ENCODE measurements around the gene SIX1. TPM values are rescaled to one million over a fixed set of nuclear protein-coding genes. Genes with fewer than 3 reads are reported as not detected.
A peak's percentile ranks its signal among the peaks of the same experiment; 100 is the strongest.

The SIX1 gene
- total RNA-seq, 2 donors from 2014 or later: not detected

DNA sequence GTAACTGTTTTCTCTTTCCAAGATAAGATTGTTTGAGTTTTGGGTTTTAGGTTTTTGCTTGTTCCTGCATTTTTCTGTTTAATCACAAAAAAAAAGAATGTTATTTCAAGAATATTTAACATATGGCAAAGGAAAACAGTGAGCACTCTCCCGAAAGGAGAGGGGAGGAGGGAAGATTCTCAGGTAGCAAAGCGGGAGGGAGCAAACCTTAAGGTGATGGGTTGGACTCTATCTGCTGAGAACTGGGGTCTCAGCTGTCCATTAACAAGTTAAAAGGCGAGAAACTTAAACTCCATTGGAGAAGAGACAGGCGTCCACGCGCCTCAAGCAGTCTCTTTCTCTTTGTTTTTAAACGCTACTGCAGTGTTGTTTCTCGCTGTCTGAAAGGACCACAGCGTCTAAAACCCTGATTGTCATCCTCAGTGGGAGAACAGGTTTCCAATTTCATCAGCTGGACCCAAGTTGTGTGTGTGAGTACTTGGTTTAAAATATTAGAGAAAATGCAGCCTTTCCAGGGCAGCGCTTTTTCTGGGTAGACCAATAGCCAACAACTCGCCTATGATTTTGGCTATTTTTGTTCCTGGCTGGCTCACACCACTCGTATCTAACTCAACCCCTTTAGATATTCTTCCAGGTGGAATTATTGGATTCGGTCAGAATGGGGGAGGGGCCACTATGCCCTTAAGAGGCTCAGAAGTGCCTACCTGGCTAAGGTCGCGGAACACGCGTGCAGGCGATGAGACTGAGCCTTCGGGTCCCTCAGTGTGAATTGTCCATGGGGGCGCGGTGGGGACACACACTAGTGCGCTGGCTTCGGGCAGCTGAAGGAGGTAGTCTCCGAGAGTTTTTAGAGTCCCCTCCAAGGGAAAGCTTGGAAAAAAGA, 8.2 kb downstream of the SIX1 start:
- Mint-ChIP-seq H3K36me3 (ENCODE audit: low read depth) (no peaks in the 10 kb centered on the region), H3K4me1 (no peaks in the 10 kb centered on the region), H3K27me3 (peaks cover 79% of the 10 kb centered on the region), H3K27ac (no peak overlapping the region), H3K9me3 (no peaks in the 10 kb centered on the region), H3K4me3 (no peak overlapping the region)
- ATAC-seq (replicated peaks): no peak

- H3K9me3 Mint-ChIP-seq: no peaks in the 10 kb centered on the region
- H3K4me3 Mint-ChIP-seq: no peak overlapping the region
- no peak for ATAC-seq (replicated peaks)
- H3K27me3 Mint-ChIP-seq: peaks cover 72% of the 10 kb centered on the region
- no peak overlapping the region for H3K27ac Mint-ChIP-seq
- no peaks in the 10 kb centered on the region for H3K4me1 Mint-ChIP-seq
- H3K36me3 Mint-ChIP-seq (ENCODE audit: low read depth): no peaks in the 10 kb centered on the region
Measured at GRCh38 chr14:60639674-60640073, 9.6 kb downstream of the SIX1 start.

- Mint-ChIP-seq H3K27ac (no peak overlapping the region), H3K36me3 (ENCODE audit: low read depth) (no peaks in the 10 kb centered on the region), H3K4me3 (peak overlapping the region; percentile 20), H3K9me3 (no peaks in the 10 kb centered on the region), H3K27me3 (peaks cover 54% of the 10 kb centered on the region), H3K4me1 (no peaks in the 10 kb centered on the region)
- ATAC-seq (replicated peaks): peak; percentile 7
Measured at GRCh38 chr14:60637479-60638315, 11.6 kb downstream of the SIX1 start.

DNA sequence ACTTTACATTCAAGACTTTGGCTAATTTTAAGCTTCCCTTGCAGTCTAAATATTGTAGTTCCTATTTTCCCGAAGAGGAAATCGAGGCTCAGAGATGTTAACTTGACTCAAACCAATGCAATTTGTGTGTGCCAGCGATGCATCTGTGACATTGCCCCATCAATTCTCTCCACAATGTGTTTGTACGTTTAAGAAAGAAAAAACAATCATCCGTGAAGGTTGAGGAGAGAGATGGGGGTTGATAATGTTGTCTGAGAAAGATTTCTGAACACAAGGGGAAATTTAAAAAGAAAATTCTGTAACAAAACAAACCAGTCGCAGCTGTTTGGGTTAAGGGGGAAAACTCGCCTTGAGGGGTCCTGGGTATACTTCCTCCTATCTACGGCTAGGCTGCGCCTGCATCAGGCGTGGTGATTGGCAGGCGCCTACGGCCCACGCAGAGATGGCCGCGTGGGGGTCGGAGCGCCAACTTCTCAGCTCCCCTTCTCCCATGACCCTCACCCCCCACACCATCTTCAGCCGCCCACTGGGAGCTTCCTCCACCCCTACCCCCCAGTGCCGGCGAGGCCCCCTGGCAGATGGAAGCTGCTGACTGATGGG, 12.3 kb downstream of the SIX1 start:
- H3K4me3 Mint-ChIP-seq: no peak overlapping the region
- ATAC-seq (replicated peaks): no peak
- no peak overlapping the region for H3K27ac Mint-ChIP-seq
- H3K9me3 Mint-ChIP-seq: no peaks in the 10 kb centered on the region
- H3K36me3 Mint-ChIP-seq (ENCODE audit: low read depth): no peaks in the 10 kb centered on the region
- H3K27me3 Mint-ChIP-seq: peaks cover 54% of the 10 kb centered on the region
- H3K4me1 Mint-ChIP-seq: peaks cover 5% of the 10 kb centered on the region

- H3K4me3 Mint-ChIP-seq: no peak overlapping the region
- no peak for ATAC-seq (replicated peaks)
- H3K27ac Mint-ChIP-seq: no peak overlapping the region
- H3K4me1 Mint-ChIP-seq: peaks cover 5% of the 10 kb centered on the region
- H3K9me3 Mint-ChIP-seq: no peaks in the 10 kb centered on the region
- H3K27me3 Mint-ChIP-seq: peaks cover 32% of the 10 kb centered on the region
- H3K36me3 Mint-ChIP-seq (ENCODE audit: low read depth): no peaks in the 10 kb centered on the region
Measured at GRCh38 chr14:60634153-60634552, 15.1 kb downstream of the SIX1 start.

GRCh38 chr14:60632777-60633176, 16.5 kb downstream of the SIX1 start:
- no peaks in the 10 kb centered on the region for H3K36me3 Mint-ChIP-seq (ENCODE audit: low read depth)
- H3K9me3 Mint-ChIP-seq: no peaks in the 10 kb centered on the region
- H3K27me3 Mint-ChIP-seq: peaks cover 25% of the 10 kb centered on the region
- H3K27ac Mint-ChIP-seq: no peak overlapping the region
- peak; percentile 32 for ATAC-seq (replicated peaks)
- peaks cover 5% of the 10 kb centered on the region for H3K4me1 Mint-ChIP-seq
- no peak overlapping the region for H3K4me3 Mint-ChIP-seq

DNA sequence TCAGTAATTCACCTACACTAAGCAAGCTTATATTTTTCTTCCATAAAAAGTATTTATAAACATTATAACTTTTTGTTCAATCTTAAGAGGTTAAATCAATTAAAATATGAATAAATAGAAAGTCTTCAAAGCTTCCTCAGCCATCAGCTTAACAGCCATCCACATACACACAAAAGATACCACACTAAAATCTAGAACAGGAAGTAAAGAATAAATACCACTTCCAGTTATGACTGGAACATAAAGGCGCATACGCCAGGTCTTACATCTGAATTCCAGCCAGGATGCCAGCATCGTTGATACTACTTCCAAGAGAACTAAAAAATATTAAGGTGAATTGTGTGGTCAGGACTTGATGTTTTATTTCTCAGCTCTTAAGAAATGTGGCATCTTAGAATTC, 17.0 kb downstream of the SIX1 start:
- Mint-ChIP-seq H3K27ac (no peak overlapping the region), H3K27me3 (peaks cover 25% of the 10 kb centered on the region)

GRCh38 chr14:60631842-60632241, 17.4 kb downstream of the SIX1 start:
- Mint-ChIP-seq H3K27me3 (peaks cover 21% of the 10 kb centered on the region), H3K36me3 (ENCODE audit: low read depth) (no peaks in the 10 kb centered on the region), H3K27ac (no peak overlapping the region)

More for the DNA sequence above, 17.0 kb downstream of the SIX1 start:
- H3K36me3 Mint-ChIP-seq (ENCODE audit: low read depth): no peaks in the 10 kb centered on the region
- no peaks in the 10 kb centered on the region for H3K9me3 Mint-ChIP-seq
- H3K4me1 Mint-ChIP-seq: peaks cover 5% of the 10 kb centered on the region
- ATAC-seq (replicated peaks): peak; percentile 69
- no peak overlapping the region for H3K4me3 Mint-ChIP-seq

DNA sequence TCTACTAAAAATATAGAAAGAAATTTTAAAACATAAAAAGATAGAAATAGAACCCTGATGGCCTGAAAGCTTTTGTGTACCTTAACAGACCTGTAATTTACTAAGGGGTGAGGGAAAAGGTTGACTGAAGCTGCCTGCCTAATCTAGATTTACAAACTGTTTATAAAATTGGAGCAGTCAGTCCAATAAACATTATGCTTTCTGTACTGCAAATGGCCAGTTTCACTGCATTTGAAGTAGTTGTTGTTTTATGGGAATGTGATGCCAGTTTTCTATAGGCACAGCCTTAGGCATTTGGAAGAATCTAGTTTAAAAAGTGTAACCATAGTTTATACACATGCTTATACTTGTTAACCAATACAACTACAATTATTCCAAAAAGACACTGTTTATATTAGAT, 19.1 kb downstream of the SIX1 start:
- no peak for ATAC-seq (replicated peaks)
- H3K4me1 Mint-ChIP-seq: peaks cover 5% of the 10 kb centered on the region
- H3K4me3 Mint-ChIP-seq: no peak overlapping the region
- H3K27ac Mint-ChIP-seq: no peak overlapping the region
- peaks cover 12% of the 10 kb centered on the region for H3K27me3 Mint-ChIP-seq
- no peaks in the 10 kb centered on the region for H3K36me3 Mint-ChIP-seq (ENCODE audit: low read depth)
- no peaks in the 10 kb centered on the region for H3K9me3 Mint-ChIP-seq

More at GRCh38 chr14:60631842-60632241, 17.4 kb downstream of the SIX1 start:
- Mint-ChIP-seq H3K4me3 (no peak overlapping the region), H3K9me3 (no peaks in the 10 kb centered on the region), H3K4me1 (peaks cover 5% of the 10 kb centered on the region)
- ATAC-seq (replicated peaks): no peak

DNA sequence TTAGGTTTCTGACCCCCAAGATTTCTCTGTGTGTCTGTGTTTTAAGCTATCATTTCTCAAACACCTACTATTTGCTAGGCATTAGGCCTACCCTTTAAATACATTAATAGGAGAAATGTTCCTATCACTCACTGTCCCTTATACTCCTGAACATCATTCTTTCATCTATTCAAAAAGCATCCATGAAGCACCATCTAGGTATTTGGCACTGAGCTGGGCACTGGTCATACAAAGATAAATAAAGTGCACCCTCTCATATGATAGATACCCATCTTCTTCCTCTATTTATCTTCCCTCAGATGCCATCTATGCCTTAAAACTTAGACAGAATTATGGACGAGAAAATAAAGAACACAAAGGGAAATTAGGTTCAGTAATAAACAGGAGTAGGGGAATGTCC, 20.4 kb downstream of the SIX1 start:
- Mint-ChIP-seq H3K27me3 (peaks cover 21% of the 10 kb centered on the region), H3K9me3 (no peaks in the 10 kb centered on the region), H3K27ac (no peak overlapping the region), H3K4me1 (peaks cover 5% of the 10 kb centered on the region), H3K36me3 (ENCODE audit: low read depth) (no peaks in the 10 kb centered on the region), H3K4me3 (no peak overlapping the region)
- ATAC-seq (replicated peaks): no peak

DNA sequence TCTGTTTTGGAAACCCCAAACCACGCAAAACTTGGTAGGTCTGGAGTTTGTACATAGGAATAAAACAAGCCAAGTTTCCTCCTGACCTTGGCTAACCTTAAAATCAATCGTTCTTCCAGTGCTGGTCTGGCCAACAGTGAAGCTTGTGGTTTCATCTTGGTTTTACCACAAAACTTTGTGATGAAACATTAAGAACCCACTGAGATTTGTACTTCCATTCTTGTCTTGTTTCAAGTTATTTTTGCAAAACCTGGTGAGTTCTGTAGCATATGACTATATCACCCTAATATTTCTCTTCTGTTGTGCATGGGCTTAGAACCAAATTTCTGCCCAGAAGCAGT, 26.4 kb downstream of the SIX1 start:
- H3K27me3 Mint-ChIP-seq: peaks cover 17% of the 10 kb centered on the region
- no peak overlapping the region for H3K4me3 Mint-ChIP-seq

DNA sequence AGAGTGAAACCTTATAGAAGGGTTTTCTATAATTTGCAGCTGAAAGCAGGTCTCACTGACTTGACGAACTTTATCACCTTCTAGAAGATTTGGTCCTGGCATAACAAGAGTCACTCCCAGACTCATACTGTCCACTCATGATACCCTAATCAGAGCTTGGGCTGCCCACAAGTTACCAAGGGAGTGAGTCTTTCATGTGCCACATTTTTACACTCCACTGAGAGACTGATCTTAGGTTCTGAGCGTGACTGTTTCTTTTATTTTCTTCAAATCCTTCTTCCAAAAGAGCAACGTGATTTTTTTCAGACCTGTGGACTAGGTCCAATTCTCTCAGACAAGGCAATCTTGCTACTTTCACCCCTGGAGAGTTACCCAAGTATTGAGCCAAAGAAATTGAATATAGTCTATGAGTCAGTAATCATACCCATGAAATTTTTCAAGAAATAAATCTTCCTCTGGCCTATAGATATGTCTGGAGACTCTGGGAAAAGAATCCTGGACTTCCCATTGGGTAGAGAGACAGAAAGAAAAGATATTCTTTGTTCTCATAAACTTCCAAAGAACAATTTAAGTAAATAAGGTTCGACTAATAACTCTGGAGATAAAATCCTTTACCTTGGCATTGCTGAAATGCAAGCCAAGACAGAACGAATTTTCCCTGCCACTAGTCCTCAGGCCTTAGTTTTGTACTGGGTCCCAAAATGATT, 26.9 kb downstream of the SIX1 start:
- H3K27me3 Mint-ChIP-seq: peaks cover 17% of the 10 kb centered on the region
- no peak overlapping the region for H3K4me3 Mint-ChIP-seq
- H3K9me3 Mint-ChIP-seq: no peaks in the 10 kb centered on the region
- no peaks in the 10 kb centered on the region for H3K4me1 Mint-ChIP-seq
- no peak overlapping the region for H3K27ac Mint-ChIP-seq
- ATAC-seq (replicated peaks): no peak
- no peaks in the 10 kb centered on the region for H3K36me3 Mint-ChIP-seq (ENCODE audit: low read depth)

More for the DNA sequence above, 26.4 kb downstream of the SIX1 start:
- no peak overlapping the region for H3K27ac Mint-ChIP-seq
- no peaks in the 10 kb centered on the region for H3K36me3 Mint-ChIP-seq (ENCODE audit: low read depth)
- ATAC-seq (replicated peaks): no peak
- no peaks in the 10 kb centered on the region for H3K9me3 Mint-ChIP-seq
- H3K4me1 Mint-ChIP-seq: no peaks in the 10 kb centered on the region

DNA sequence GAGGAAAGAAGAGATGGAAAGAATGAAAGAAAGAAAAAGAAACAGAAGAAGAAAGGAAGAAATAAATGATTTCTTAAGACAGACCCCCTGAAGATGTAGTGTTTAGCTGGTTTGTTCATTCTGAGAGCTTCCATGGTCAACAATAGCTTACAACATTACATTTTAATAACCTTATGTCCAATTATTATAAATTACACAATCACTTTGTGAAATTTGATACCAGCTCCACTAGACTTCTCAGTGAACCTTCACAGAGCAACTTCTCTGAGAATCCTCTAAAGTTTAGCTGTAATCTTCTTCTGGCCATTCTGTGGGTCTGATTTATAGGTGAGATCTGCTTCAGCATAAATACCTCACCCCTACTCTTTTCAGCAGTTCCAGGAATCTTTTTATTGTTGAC, 27.9 kb downstream of the SIX1 start:
- Mint-ChIP-seq H3K27ac (no peak overlapping the region), H3K4me1 (no peaks in the 10 kb centered on the region), H3K9me3 (no peaks in the 10 kb centered on the region), H3K27me3 (peaks cover 18% of the 10 kb centered on the region), H3K4me3 (no peak overlapping the region), H3K36me3 (ENCODE audit: low read depth) (no peaks in the 10 kb centered on the region)
- ATAC-seq (replicated peaks): no peak

DNA sequence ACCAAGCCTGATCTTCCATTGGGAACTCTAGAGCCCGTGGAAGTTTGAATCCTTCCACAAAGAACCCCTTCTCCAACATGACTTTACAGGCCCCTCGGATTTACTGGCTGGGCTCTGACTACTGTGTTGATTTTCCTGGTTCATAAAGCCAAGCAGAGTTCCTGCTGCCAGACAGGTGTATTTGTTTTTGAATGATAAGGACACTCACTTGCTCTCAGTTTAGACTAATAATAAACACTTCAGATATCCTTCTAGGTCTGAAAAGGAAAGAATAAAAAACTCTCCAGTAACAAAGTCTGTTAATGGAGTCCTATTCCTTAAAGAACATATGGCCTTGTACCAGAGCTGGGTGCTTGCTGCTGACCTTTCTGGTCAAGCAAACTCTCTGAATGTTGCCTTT, 31.0 kb downstream of the SIX1 start:
- Mint-ChIP-seq H3K4me1 (no peaks in the 10 kb centered on the region), H3K36me3 (ENCODE audit: low read depth) (no peaks in the 10 kb centered on the region), H3K4me3 (no peak overlapping the region), H3K27me3 (peaks cover 16% of the 10 kb centered on the region), H3K27ac (no peak overlapping the region), H3K9me3 (no peaks in the 10 kb centered on the region)
- ATAC-seq (replicated peaks): no peak
